ENCODE data around the gene DMBT1.

DMBT1 gene

DNA sequence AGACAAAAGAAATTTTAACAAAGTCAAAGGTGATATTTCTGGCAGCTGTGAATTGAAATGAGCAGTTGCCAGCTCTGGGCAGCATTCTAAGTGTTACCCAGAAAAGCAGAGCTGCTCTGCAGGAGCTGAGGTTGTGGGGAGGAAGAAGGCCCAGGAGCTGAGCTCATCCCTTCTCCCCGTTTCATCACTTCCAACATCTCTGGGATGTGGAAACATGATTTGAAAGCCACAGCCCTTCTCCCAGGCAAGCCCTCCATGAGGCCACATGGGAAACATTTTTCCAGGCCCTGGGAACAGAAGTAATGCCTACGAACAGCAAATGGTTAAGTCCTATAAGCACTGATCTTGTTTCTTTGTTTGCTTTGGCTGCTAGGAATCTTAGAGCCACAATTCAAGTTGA, 10.9 kb upstream of the DMBT1 start:
- TF ChIP-seq, protein P1, sequence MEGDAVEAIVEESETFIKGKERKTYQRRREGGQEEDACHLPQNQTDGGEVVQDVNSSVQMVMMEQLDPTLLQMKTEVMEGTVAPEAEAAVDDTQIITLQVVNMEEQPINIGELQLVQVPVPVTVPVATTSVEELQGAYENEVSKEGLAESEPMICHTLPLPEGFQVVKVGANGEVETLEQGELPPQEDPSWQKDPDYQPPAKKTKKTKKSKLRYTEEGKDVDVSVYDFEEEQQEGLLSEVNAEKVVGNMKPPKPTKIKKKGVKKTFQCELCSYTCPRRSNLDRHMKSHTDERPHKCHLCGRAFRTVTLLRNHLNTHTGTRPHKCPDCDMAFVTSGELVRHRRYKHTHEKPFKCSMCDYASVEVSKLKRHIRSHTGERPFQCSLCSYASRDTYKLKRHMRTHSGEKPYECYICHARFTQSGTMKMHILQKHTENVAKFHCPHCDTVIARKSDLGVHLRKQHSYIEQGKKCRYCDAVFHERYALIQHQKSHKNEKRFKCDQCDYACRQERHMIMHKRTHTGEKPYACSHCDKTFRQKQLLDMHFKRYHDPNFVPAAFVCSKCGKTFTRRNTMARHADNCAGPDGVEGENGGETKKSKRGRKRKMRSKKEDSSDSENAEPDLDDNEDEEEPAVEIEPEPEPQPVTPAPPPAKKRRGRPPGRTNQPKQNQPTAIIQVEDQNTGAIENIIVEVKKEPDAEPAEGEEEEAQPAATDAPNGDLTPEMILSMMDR (IDR thresholded peaks at IDR 0.05), result no peak

DNA sequence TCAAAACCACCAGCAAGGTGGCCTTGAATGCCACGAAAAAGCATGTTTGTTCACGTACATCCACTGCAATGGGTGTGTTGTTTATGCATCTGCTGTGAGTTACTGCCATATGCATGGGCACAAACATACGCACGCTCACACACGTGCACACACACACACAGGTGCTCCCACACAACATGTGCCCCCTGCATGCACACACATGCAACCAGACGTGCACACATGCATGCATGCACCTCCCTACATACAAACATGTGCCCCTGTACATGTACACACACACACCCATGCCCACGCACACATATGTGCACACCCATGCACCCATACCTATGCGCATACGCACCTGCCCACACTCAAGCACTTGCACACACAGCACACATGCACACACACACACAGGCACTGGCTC, 10.1 kb upstream of the DMBT1 start:
- TF ChIP-seq, protein P1 (IDR thresholded peaks at IDR 0.05), result no peak

DNA sequence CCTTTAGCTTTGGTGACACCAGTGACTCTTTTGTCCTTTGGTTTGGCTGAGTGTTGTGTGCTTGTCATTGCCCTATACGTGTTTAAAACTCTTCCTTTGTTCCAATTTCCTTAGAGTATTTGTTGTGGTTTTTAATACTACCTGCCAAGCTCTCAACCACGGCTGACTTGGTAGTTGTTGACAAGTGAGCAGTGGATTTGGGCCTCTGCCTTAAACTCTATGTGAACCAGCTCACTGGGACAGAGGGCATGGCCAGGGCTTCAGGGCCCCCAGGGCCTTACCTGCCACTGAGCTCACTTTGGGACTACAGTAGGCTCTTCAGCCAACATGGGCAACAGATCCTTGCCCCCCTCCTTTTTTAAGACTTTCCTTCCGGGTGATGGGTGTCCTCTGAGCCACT, 9.6 kb upstream of the DMBT1 start:
- TF ChIP-seq, protein P1 (IDR thresholded peaks at IDR 0.05), result no peak

DNA sequence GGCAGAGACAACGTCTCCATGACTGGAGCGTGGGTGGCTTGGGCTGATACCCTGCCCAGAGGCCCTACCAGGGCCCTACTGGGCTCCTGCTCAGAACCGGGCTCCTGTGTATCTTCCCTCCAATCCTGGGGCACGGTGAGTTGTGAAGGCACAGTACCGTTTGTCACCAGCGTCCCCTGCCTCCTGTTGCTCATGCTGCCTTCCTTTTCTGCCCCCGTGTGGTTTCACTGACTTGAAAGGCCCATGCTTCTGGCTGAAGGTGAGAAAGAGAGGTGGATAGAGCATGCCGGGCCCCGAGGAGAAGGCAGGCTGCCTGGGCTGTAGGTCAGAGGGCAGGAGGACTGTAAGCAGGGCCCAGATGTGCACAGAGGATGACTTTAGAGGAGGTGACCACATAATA, 9.1 kb upstream of the DMBT1 start:
- TF ChIP-seq, protein P1 (IDR thresholded peaks at IDR 0.05), result no peak

DNA sequence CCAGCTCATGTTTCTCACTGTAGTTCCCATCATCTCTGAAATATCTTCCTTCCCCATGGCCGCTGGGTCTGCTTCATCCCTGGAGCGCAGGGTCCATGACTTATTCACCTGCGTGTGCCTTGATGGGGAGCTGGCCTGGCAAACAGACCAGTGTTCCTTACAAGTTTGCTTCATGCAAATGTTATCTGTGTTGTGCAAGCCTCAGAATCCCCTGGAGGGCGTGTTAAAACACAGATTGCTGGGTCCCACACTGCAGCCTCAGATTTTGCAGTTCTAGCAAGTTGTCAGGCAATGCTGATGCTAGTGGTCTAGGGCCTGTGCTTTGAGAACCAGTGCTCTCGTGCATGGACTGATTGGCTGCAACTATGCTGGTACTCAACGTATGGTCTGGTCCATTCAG, 7.2 kb upstream of the DMBT1 start:
- TF ChIP-seq, protein P1 (IDR thresholded peaks at IDR 0.05), result no peak

DNA sequence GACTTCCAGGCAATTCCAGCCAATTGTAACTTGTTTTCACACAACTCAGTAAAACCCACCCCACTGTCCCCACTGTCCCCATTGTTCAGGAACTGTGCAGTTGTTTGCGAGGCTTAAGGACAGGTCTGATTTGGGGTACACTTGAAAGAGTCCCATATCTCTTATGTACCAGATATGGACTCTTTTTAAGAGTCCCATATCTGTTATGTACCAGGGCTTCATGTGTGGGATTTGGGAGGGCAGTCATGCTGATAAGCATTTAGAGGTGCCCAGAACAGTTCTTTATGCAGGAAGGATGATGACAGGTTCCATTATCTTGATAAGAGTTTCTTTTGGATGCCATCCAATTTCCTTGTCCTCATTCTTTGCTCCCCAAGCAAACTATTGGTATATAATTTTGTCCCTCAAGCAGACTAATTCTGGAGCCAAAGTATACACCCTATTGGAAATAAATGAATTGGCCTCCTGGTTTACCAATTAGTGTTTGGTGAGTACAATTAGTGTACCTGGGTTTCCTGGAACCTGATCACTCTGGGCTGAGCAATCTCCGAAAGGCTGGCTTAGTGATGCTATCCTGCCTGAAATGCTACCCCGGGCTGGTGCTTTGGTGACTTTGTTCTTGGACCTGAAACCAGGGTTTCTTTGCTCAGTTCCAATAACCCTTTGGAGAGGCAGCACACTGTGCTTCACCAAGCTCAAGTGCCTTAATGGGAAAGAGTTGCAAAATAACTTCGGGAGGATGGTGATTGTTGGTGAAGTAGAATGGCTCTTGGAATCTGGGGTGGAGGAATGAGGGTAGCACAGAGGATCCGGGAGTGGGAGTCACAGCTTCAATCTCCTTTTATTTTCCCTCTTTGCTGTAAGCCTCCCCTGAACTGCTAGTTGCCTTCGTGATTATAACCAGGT, 6.2 kb upstream of the DMBT1 start:
- TF ChIP-seq, protein P1 (IDR thresholded peaks at IDR 0.05), result no peak

DNA sequence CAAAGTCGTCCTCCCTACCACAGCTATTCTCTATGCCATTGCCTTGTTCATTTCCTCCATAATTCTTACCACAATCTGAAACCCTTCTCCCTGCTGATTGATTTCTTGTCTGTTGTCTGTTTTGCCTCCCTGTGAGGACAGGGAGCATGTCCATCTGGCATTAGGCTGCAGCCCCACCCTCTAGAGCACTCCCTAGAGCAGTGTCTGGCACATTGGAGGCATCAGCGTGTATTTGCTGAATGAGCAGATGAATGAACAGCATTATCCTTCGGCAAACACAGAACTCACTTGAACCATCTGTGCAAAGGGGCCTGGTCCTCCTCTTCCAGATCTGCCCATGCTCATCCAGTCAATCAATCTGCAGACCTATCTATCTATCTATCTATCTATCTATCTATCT, 5.1 kb upstream of the DMBT1 start:
- TF ChIP-seq, protein P1 (IDR thresholded peaks at IDR 0.05), result no peak

Measured in LNCAP (cell line).